ENCODE data around the gene TPSG1. TPM values are rescaled to one million over a fixed set of nuclear protein-coding genes. Genes with fewer than 3 reads are reported as not detected.

Gene TPSG1
- total and polyA plus RNA-seq, 2 experiments from 2014 or later: 0.81 TPM; not detected in 1

DNA sequence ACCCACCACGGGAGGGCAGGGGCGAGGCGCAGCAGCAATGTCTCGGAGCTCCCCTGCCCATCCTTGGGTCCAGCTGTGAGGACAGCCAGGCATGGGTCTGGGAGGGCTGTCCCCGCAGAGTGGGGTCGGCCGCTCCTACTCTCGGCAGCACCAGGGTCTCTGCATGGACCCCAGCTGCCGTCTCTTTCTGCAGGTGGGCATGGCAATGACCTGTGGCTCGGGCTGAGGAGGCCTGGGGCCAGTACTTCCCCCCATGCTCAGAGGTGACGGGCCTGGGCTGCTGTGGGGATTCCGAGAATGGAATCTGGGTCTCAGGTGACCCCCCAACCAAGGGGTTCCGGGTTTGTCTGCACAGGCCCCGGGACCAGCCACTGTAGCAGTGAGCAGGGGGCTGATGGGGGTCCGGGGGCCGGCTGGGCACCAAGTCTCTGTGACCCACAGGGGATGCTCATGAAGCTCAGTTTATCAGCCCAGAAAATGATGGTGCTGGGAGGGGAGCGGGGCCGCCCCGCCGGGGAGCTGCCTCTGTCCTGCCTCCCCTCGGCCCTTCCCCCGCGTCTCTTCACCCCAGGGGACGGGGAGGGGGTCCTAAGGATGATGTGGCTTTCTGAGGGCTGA lies 48.7 kb downstream of the TPSG1 start:
- Histone ChIP-seq H3K79me2 (replicated peaks; ENCODE audit: insufficient read depth) (no peaks in the 10 kb centered on the region), H3K36me3 (ENCODE audit: insufficient read depth) (no peaks in the 10 kb centered on the region), H2AFZ (no peak overlapping the region), H3K4me2 (no peak overlapping the region), H3K4me3 (no peak overlapping the region), H3F3A (replicated peaks; ENCODE audit: low read depth) (no peaks in the 10 kb centered on the region), H3K27me3 (ENCODE audit: insufficient read depth) (no peaks in the 10 kb centered on the region), H3K27ac (ENCODE audit: low read depth) (no peak overlapping the region), H3K9me2 (ENCODE audit: insufficient read depth) (no peaks in the 10 kb centered on the region), H4K20me1 (replicated peaks; ENCODE audit: insufficient read depth) (no peaks in the 10 kb centered on the region), H3K4me1 (ENCODE audit: insufficient read depth) (no peaks in the 10 kb centered on the region)
- ATAC-seq (no peak), DNase-seq (ENCODE audit: low spot score) (no peak)
- Mint-ChIP-seq H3K4me3 (no peak overlapping the region), H3K27ac (no peak overlapping the region; the same call in 1 of the 2 replicates), H3K9me3 (no peaks in the 10 kb centered on the region), H3K27me3 (ENCODE audit: insufficient read depth, low read depth, poor library complexity) (peaks cover 2% of the 10 kb centered on the region), H3K4me1 (no peaks in the 10 kb centered on the region), H3K36me3 (ENCODE audit: low read depth) (no peaks in the 10 kb centered on the region)
- TF ChIP-seq NANOG (IDR thresholded peaks at IDR 0.05; ENCODE audit: borderline replicate concordance): no peak
- TF ChIP-seq ZNF331 (CRISPR knock-in tag; IDR thresholded peaks at IDR 0.05; ENCODE audit: low read depth): no peak
- no peak for TF ChIP-seq EZH2phosphoT487 (IDR thresholded peaks at IDR 0.05; ENCODE audit: unreplicated experiment)
- no peak for TF ChIP-seq ZNF114 (CRISPR knock-in tag; IDR thresholded peaks at IDR 0.05)
- TF ChIP-seq, protein P1, sequence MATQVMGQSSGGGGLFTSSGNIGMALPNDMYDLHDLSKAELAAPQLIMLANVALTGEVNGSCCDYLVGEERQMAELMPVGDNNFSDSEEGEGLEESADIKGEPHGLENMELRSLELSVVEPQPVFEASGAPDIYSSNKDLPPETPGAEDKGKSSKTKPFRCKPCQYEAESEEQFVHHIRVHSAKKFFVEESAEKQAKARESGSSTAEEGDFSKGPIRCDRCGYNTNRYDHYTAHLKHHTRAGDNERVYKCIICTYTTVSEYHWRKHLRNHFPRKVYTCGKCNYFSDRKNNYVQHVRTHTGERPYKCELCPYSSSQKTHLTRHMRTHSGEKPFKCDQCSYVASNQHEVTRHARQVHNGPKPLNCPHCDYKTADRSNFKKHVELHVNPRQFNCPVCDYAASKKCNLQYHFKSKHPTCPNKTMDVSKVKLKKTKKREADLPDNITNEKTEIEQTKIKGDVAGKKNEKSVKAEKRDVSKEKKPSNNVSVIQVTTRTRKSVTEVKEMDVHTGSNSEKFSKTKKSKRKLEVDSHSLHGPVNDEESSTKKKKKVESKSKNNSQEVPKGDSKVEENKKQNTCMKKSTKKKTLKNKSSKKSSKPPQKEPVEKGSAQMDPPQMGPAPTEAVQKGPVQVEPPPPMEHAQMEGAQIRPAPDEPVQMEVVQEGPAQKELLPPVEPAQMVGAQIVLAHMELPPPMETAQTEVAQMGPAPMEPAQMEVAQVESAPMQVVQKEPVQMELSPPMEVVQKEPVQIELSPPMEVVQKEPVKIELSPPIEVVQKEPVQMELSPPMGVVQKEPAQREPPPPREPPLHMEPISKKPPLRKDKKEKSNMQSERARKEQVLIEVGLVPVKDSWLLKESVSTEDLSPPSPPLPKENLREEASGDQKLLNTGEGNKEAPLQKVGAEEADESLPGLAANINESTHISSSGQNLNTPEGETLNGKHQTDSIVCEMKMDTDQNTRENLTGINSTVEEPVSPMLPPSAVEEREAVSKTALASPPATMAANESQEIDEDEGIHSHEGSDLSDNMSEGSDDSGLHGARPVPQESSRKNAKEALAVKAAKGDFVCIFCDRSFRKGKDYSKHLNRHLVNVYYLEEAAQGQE (IDR thresholded peaks at IDR 0.05; ENCODE audit: unreplicated experiment): no peak
- no peak for TF ChIP-seq STAT1 (IDR thresholded peaks at IDR 0.05; ENCODE audit: unreplicated experiment)
- no peak for TF ChIP-seq JUNB (IDR thresholded peaks at IDR 0.05; ENCODE audit: unreplicated experiment)
- TF ChIP-seq EZH2 (IDR thresholded peaks at IDR 0.05; ENCODE audit: low read depth, unreplicated experiment): no peak
- TF ChIP-seq, protein P2, sequence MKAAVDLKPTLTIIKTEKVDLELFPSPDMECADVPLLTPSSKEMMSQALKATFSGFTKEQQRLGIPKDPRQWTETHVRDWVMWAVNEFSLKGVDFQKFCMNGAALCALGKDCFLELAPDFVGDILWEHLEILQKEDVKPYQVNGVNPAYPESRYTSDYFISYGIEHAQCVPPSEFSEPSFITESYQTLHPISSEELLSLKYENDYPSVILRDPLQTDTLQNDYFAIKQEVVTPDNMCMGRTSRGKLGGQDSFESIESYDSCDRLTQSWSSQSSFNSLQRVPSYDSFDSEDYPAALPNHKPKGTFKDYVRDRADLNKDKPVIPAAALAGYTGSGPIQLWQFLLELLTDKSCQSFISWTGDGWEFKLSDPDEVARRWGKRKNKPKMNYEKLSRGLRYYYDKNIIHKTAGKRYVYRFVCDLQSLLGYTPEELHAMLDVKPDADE (IDR thresholded peaks at IDR 0.05): no peak
- TF ChIP-seq CTCF (conservative IDR thresholded peaks at IDR 0.05; ENCODE audit: low read depth in 2 of 2): no peak
- TF ChIP-seq ZNF462 (CRISPR knock-in tag; IDR thresholded peaks at IDR 0.05): no peak

Measured in GM23338 (cell line).